ENCODE results near the gene EXOC3L1. TPM values are rescaled to one million over a fixed set of nuclear protein-coding genes. Genes with fewer than 3 reads are reported as not detected.

EXOC3L1 gene
- total and polyA plus RNA-seq, 2 of the 13 experiments (the other 11 are each of a cell fraction or from before 2014, with no cell fraction given): 0.12 TPM; not detected in 1

- TF ChIP-seq, protein P1, sequence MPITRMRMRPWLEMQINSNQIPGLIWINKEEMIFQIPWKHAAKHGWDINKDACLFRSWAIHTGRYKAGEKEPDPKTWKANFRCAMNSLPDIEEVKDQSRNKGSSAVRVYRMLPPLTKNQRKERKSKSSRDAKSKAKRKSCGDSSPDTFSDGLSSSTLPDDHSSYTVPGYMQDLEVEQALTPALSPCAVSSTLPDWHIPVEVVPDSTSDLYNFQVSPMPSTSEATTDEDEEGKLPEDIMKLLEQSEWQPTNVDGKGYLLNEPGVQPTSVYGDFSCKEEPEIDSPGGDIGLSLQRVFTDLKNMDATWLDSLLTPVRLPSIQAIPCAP (CRISPR knock-in tag; IDR thresholded peaks at IDR 0.05; ENCODE audit: low read depth): no peak
- TF ChIP-seq STAT5B (CRISPR knock-in tag; IDR thresholded peaks at IDR 0.05): no peak
- TF ChIP-seq ZNF441 (CRISPR knock-in tag; IDR thresholded peaks at IDR 0.05; ENCODE audit: borderline replicate concordance): peak; percentile 29; the same call in 1 of the 2 replicates
- peak; percentile 44; the same call in 1 of the 2 replicates for TF ChIP-seq ZNF563 (CRISPR knock-in tag; IDR thresholded peaks at IDR 0.05)
- TF ChIP-seq MAF1 (CRISPR knock-in tag; IDR thresholded peaks at IDR 0.05; ENCODE audit: borderline replicate concordance): 0 out of 2 replicates have a peak, but pooled peaks have one; percentile 29
- TF ChIP-seq, protein P2, sequence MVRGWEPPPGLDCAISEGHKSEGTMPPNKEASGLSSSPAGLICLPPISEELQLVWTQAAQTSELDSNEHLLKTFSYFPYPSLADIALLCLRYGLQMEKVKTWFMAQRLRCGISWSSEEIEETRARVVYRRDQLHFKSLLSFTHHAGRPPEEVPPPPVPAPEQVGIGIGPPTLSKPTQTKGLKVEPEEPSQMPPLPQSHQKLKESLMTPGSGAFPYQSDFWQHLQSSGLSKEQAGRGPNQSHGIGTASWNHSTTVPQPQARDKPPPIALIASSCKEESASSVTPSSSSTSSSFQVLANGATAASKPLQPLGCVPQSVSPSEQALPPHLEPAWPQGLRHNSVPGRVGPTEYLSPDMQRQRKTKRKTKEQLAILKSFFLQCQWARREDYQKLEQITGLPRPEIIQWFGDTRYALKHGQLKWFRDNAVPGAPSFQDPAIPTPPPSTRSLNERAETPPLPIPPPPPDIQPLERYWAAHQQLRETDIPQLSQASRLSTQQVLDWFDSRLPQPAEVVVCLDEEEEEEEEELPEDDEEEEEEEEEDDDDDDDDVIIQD (CRISPR knock-in tag; IDR thresholded peaks at IDR 0.05; ENCODE audit: low read depth): peak; percentile 79; the same call in 1 of the 2 replicates
- peak; percentile 99 for TF ChIP-seq KDM2A (CRISPR knock-in tag; IDR thresholded peaks at IDR 0.05; ENCODE audit: borderline replicate concordance, low read depth)
- peak; percentile 55; the same call in 1 of the 2 replicates for TF ChIP-seq ZNF772 (CRISPR knock-in tag; IDR thresholded peaks at IDR 0.05)
- TF ChIP-seq AHDC1 (CRISPR knock-in tag; IDR thresholded peaks at IDR 0.05; ENCODE audit: borderline replicate concordance): no peak
- TF ChIP-seq, protein P3, sequence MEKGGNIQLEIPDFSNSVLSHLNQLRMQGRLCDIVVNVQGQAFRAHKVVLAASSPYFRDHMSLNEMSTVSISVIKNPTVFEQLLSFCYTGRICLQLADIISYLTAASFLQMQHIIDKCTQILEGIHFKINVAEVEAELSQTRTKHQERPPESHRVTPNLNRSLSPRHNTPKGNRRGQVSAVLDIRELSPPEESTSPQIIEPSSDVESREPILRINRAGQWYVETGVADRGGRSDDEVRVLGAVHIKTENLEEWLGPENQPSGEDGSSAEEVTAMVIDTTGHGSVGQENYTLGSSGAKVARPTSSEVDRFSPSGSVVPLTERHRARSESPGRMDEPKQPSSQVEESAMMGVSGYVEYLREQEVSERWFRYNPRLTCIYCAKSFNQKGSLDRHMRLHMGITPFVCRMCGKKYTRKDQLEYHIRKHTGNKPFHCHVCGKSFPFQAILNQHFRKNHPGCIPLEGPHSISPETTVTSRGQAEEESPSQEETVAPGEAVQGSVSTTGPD (CRISPR knock-in tag; IDR thresholded peaks at IDR 0.05): no peak
- TF ChIP-seq, protein P4, sequence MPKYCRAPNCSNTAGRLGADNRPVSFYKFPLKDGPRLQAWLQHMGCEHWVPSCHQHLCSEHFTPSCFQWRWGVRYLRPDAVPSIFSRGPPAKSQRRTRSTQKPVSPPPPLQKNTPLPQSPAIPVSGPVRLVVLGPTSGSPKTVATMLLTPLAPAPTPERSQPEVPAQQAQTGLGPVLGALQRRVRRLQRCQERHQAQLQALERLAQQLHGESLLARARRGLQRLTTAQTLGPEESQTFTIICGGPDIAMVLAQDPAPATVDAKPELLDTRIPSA (CRISPR knock-in tag; IDR thresholded peaks at IDR 0.05; ENCODE audit: borderline replicate concordance): peak; percentile 65; the same call in 1 of the 2 replicates
- peak; percentile 5; the same call in 1 of the 2 replicates for TF ChIP-seq ZNF331 (CRISPR knock-in tag; IDR thresholded peaks at IDR 0.05)
- TF ChIP-seq ZNF792 (CRISPR knock-in tag; IDR thresholded peaks at IDR 0.05): 0 out of 2 replicates have a peak, but pooled peaks have one; percentile 8
- TF ChIP-seq ZSCAN21 (CRISPR knock-in tag; IDR thresholded peaks at IDR 0.05; ENCODE audit: borderline replicate concordance): no peak; the same call in 1 of the 2 replicates
- 0 out of 2 replicates have a peak, but pooled peaks have one; percentile 36 for TF ChIP-seq SP5 (CRISPR knock-in tag; IDR thresholded peaks at IDR 0.05; ENCODE audit: borderline replicate concordance, low read depth)
- TF ChIP-seq ARID2 (CRISPR knock-in tag; IDR thresholded peaks at IDR 0.05; ENCODE audit: borderline replicate concordance): peak; percentile 69; the same call in 1 of the 2 replicates
- TF ChIP-seq ZNF567 (CRISPR knock-in tag; IDR thresholded peaks at IDR 0.05; ENCODE audit: borderline replicate concordance): peak; percentile 70; the same call in 1 of the 2 replicates
- no peak for TF ChIP-seq KAT7 (CRISPR knock-in tag; IDR thresholded peaks at IDR 0.05; ENCODE audit: borderline replicate concordance)
- peak; percentile 8 for TF ChIP-seq TEAD3 (CRISPR knock-in tag; optimal IDR thresholded peaks at IDR 0.05; ENCODE audit: borderline replicate concordance)
Observed at GRCh38 chr16:67150833-67151396, 39.0 kb downstream of the EXOC3L1 start, which contains the start of gene B3GNT9 (continued).

Data from HepG2 (cell line).